ENCODE measurements around the gene ZG16. TPM values are rescaled to one million over a fixed set of nuclear protein-coding genes. Genes with fewer than 3 reads are reported as not detected.

The ZG16 gene
- polyA plus RNA-seq, 3 donors: not detected

DNA sequence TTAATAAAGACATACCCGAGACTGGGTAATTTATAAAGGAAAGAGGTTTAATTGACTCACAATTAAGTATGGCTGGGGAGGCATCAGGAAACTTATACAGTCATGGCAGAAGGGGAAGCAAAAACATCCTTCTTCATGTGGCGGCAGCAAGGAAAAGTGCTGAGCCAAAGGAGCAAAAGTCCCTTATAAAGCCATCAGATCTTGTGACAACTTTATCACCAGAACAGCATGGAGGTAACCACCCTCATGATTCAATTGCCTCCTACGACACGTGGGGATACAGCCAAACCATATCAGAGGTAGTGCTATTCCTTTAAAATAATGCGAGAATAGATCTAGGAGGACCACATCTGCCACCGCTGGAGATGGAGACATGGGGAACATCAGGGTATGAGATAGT is 41.3 kb upstream of the ZG16 start:
- peak; percentile 74 to 88 (median 78) for DNase-seq
- H3K4me3 ChIP-seq (replicated peaks in 1 of 3; ENCODE audit: low read depth in 2 of 3, low read length in 3 of 3): no peak overlapping the region
- Mint-ChIP-seq H3K27ac (peak overlapping the region; percentile 83 to 91 (median 90)), H3K36me3 (peaks cover 10 to 18% of the 10 kb centered on the region in 2 donors), H3K4me1 (peaks cover 70% of the 10 kb centered on the region), H3K27me3 (ENCODE audit: low read depth in 3 of 3) (peaks cover 0 to 13% (median 2%) of the 10 kb centered on the region in 3 donors), H3K4me3 (peak overlapping the region in 1 of 2 donors; percentile 24), H3K9me3 (peaks cover 0 to 3% (median 2%) of the 10 kb centered on the region in 7 donors)
- H3K79me2 ChIP-seq (ENCODE audit: insufficient read depth, low read length): no peaks in the 10 kb centered on the region
- 67% methylated on average over 3 of the region's 6 CpGs for WGBS (ENCODE audit: insufficient coverage)
- peak overlapping the region; percentile 19 for H3K4me2 ChIP-seq (replicated peaks; ENCODE audit: extremely low read depth, low read length, poor library complexity, severe bottlenecking)
- H2AFZ ChIP-seq (ENCODE audit: insufficient read depth, low read depth, low read length, poor library complexity, severe bottlenecking): no peak overlapping the region
- H3K27me3 ChIP-seq (ENCODE audit: control insufficient read depth in 2 of 2, insufficient read depth in 2 of 2, low read length in 2 of 2): no peaks in the 10 kb centered on the region
- H3K36me3 ChIP-seq (replicated peaks in 1 of 2; ENCODE audit: control insufficient read depth in 1 of 2, insufficient read depth in 2 of 2, low read length in 2 of 2): peaks cover 0 to 4% of the 10 kb centered on the region in 2 donors
- TF ChIP-seq, protein P1, sequence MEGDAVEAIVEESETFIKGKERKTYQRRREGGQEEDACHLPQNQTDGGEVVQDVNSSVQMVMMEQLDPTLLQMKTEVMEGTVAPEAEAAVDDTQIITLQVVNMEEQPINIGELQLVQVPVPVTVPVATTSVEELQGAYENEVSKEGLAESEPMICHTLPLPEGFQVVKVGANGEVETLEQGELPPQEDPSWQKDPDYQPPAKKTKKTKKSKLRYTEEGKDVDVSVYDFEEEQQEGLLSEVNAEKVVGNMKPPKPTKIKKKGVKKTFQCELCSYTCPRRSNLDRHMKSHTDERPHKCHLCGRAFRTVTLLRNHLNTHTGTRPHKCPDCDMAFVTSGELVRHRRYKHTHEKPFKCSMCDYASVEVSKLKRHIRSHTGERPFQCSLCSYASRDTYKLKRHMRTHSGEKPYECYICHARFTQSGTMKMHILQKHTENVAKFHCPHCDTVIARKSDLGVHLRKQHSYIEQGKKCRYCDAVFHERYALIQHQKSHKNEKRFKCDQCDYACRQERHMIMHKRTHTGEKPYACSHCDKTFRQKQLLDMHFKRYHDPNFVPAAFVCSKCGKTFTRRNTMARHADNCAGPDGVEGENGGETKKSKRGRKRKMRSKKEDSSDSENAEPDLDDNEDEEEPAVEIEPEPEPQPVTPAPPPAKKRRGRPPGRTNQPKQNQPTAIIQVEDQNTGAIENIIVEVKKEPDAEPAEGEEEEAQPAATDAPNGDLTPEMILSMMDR (IDR thresholded peaks at IDR 0.05): no peak
- intact Hi-C loops (cut with micrococcal nuclease): no loop called here
- peaks cover 53 to 73% of the 10 kb centered on the region in 2 donors for H3K4me1 ChIP-seq (ENCODE audit: control insufficient read depth in 1 of 2, insufficient read depth in 2 of 2, low read length in 2 of 2)
- H3K9ac ChIP-seq (ENCODE audit: insufficient read depth, low read length, poor library complexity, severe bottlenecking): no peak overlapping the region
- no peaks in the 10 kb centered on the region for H3K9me3 ChIP-seq (replicated peaks in 1 of 2; ENCODE audit: control insufficient read depth in 1 of 2, insufficient read depth in 1 of 2, low read length in 2 of 2)
- H4K20me1 ChIP-seq (ENCODE audit: insufficient read depth, low read length): peaks cover 16% of the 10 kb centered on the region
- H3K27ac ChIP-seq (ENCODE audit: low read depth in 1 of 2, low read length in 2 of 2): peak overlapping the region; percentile 63 to 79

DNA sequence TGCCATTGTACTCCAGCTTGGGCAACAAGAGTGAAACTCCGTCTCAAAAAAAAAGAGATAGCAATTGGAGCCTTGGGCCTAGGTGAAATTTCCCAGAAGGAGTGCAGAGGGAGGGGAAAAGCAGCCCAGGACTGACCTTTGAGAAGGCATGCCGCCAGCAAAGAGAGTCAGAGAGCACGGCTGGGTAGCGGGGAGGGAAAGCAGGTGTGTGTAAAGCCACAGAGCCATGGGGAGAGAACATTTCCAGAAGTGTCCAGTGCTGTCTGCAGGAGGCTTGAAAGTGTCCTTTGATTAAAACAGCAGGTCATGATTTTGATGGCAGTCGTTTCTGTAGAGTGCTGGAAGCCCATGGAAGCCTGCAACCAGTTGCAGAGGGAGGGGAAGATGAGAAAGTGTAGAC is 40.3 kb upstream of the ZG16 start:
- WGBS (ENCODE audit: insufficient coverage): 93% methylated on average over 5 of the region's 5 CpGs
- Histone ChIP-seq H3K4me1 (ENCODE audit: control insufficient read depth in 1 of 2, insufficient read depth in 2 of 2, low read length in 2 of 2) (peaks cover 55 to 83% of the 10 kb centered on the region in 2 donors), H3K79me2 (ENCODE audit: insufficient read depth, low read length) (peaks cover 6% of the 10 kb centered on the region), H3K9ac (ENCODE audit: insufficient read depth, low read length, poor library complexity, severe bottlenecking) (no peak overlapping the region), H2AFZ (ENCODE audit: insufficient read depth, low read depth, low read length, poor library complexity, severe bottlenecking) (no peak overlapping the region), H3K27ac (ENCODE audit: low read depth in 1 of 2, low read length in 2 of 2) (no peak overlapping the region), H4K20me1 (ENCODE audit: insufficient read depth, low read length) (peaks cover 25% of the 10 kb centered on the region), H3K4me2 (replicated peaks; ENCODE audit: extremely low read depth, low read length, poor library complexity, severe bottlenecking) (no peak overlapping the region), H3K36me3 (replicated peaks in 1 of 2; ENCODE audit: control insufficient read depth in 1 of 2, insufficient read depth in 2 of 2, low read length in 2 of 2) (peaks cover 0 to 13% of the 10 kb centered on the region in 2 donors), H3K27me3 (ENCODE audit: control insufficient read depth in 2 of 2, insufficient read depth in 2 of 2, low read length in 2 of 2) (no peaks in the 10 kb centered on the region), H3K4me3 (replicated peaks in 1 of 3; ENCODE audit: low read depth in 2 of 3, low read length in 3 of 3) (no peak overlapping the region), H3K9me3 (replicated peaks in 1 of 2; ENCODE audit: control insufficient read depth in 1 of 2, insufficient read depth in 1 of 2, low read length in 2 of 2) (no peaks in the 10 kb centered on the region)
- TF ChIP-seq, protein P1 (IDR thresholded peaks at IDR 0.05): no peak
- peaks cover 74% of the 10 kb centered on the region for H3K4me1 Mint-ChIP-seq
- peaks cover 0 to 2% (median 0%) of the 10 kb centered on the region in 7 donors for H3K9me3 Mint-ChIP-seq
- peaks cover 0 to 13% (median 2%) of the 10 kb centered on the region in 3 donors for H3K27me3 Mint-ChIP-seq (ENCODE audit: low read depth in 3 of 3)
- peaks cover 16 to 28% of the 10 kb centered on the region in 2 donors for H3K36me3 Mint-ChIP-seq
- no peak for DNase-seq
- H3K4me3 Mint-ChIP-seq: peak overlapping the region in 1 of 2 donors; percentile 55
- intact Hi-C loops (cut with micrococcal nuclease): no loop called here
- H3K27ac Mint-ChIP-seq: peak overlapping the region; percentile 7 to 93 (median 85)

Data from CD14-positive monocyte (primary cell).